GM19238 (cell line): ENCODE data around the gene YARS1.
A peak's percentile ranks its signal among the peaks of the same experiment; 100 is the strongest.

Experiments
- DNase-seq: peaks from one replicate; pipeline ENCODE4 v3.0.0; 2011; ENCODE audit warnings: low spot score; ENCODE audit not compliant: insufficient read length

The YARS1 gene

DNA sequence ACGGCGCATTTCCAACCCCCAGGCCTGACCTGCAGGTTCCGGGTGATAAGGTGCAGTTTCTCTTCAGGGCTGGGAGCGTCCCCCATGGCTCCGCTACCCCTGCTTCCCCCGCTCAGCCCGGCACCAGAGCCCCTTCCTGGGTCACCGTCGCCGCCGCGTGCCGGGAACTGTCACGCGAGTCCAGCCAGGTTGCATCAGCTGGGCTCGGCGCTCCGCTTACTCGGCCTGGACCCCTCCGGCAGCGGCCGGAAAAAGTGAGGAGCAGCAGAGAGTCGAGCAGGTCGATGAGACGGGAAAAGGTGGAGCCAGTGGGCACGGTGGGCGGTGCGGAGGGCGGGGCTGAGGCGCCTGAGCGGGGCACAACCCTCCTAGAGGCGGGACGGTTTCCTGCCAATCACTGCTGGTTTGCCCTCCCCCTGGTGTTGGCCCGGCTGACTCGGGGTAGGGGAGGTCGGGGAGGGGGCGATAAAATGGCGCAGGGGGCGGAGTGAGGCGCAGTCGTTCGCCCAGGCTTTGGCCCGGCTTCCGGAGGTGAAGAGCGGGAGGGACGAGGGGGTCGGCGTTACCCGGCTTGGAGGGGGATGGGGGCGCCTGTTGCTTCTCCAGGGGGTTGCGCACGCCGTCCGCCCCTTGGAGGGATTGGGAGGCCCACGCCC lies at the start of gene YARS1, which contains the start of gene S100PBP:
Gene YARS1 (minus strand): TSS at position 200 of the 656 bp plus-strand sequence. CDS start 114 bp downstream, at position 86.
Gene S100PBP (plus strand): TSS at position 495 of the 656 bp plus-strand sequence. CDS start 8,447 bp downstream, outside the sequence.
- DNase-seq, result peak; percentile 86

DNA sequence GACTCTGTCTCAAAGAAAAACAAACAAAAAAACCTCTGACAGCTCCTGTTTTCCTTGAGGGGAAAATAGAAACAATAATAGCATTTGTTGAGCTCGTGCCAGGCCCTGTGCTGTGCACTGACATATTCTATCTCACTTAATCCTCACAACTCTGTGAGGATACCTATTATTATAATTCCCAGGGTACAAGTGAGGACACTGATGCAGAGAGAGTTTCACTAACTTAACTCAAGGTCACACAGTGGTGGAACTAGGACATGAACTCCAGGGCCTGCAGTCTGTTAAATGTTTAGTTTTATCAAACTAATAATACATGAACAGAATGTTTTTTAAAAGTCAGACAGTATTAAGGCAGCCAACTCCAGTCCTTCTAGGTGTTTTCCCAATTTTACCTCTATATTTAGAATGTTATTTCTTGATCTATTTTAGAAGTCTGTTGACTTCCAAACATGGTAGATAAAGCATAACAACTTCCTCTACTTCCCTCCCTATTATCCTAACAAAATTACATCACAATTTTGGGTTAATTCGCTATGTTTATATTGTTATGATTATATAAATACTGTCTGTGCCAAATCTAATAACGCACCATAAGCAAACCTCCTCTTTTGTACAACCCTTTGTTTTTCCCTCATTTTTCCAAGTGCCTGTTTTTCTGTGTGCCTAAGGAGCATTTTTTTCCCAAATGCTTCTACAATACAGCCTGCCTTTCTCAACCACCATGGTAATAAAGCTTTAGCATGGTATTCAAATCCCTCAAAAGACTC lies 48.7 kb upstream of the YARS1 start:
- DNase-seq, result no peak

DNA sequence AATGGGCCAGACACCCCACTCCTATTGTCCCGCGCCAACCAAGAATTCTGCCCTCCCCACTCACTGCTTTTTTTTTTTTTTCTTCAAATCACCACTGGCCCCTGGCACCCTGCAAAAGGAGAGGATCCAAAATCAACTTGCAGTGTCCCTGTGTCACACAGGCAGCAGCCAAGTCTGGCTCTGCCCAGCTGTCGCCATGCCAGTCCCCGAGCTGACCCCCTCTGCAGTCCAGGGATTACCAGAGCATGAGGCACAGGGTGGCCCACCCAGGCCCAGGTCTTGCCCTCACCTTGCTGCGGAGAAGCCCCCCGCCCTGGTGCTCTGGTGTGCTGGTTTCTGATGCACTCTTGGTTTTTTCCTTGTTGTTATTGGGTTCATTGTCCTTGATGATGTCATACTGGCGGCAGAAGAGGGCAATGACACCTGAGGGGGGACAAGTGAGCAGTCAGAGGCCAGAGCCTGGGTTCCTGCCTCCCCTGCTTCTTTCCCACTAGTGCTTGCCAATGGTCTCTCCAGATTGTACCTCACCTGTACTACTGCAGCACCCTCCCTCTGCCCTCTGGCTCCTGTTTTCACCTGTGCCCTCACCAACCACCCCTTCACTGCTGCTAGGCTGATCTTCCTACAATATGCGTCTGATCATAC lies 47.3 kb upstream of the YARS1 start:
- DNase-seq, result no peak

DNA sequence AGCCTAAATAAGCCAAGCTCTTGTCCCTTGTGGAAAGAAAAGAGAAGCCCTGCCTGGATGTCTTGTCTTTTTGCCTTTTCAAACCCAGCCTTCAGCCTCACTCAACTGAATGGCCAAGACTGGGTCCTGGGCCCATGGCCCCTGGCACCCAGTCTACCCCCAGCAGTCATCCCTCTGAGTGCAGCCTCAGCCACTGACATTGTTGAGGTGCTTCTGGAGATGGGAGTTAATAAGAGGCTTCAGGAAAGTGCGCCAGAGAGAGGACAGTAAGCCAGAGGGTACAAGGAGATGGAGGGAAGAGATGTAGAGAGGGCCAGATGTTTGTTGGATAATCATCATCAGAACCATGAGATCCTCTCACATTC lies 46.7 kb upstream of the YARS1 start:
- no peak for DNase-seq

DNA sequence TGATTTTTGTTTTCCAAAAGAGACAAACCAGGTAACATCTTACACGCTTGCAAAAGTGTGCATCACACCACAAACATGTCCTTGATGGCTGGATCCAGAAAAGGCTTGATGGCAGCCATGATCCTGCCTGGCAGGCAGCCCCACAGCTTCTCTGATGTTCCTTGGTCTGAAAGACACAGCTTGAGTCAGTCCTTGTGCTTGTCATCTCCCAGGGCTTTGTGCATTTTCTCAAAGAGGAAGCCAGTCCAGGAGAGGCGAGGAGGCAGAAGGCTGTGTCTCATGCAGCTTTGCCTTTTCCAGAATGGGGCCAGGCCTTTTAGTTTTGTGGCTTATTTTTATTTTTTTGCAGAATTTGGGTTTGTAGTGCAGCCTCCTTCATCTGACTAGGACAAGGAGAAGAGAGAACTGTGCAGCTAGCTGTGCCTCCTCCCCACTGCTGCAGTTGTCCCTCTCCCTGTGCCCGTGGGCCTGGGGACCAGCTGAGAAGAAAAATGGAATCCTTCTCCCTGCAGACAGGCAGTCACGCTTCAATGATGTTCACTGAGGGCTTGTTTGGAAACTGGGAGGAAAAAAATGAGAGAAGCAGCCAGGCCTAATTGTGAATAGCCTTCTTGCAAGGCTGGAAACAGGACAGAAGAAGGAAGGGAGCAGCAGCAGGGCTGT lies 46.2 kb upstream of the YARS1 start:
- DNase-seq, result no peak

DNA sequence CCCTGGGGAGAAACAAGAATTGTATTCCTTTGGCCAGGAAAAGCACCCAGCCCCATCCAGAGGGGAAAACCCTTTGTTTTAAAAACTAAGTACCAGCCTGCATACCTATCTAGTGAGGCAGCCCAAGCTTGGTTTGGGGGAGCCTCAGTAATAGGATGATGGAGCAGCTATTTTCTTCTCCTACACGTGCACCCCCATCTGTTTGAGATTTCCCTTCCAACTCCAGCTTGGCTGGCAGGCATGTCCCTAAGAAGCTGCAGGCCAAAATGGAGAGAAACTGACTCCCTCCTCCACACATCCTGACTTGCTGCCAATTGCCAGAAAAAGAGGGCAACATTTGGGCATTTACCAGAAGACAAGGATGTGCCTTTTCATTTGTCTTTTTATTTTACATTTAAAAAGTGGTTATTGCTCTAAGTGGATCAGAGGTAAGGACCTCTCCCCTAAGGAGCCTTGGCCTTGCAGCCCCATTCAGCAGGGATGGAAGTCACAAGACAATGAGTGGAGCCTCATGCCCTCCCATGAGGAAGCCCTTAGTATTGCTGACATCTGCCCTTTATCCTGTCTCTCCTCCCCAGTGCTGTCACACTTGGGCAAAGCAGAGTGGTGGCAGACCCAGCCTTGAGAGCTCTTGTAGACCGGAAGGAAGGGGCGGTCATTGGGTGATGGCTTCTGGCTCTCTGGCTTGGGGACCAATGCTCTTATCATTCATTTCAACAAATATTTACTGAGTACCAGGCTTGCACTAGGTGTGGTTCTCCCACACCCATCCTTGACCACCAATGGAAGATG lies 44.9 kb upstream of the YARS1 start:
- no peak for DNase-seq

DNA sequence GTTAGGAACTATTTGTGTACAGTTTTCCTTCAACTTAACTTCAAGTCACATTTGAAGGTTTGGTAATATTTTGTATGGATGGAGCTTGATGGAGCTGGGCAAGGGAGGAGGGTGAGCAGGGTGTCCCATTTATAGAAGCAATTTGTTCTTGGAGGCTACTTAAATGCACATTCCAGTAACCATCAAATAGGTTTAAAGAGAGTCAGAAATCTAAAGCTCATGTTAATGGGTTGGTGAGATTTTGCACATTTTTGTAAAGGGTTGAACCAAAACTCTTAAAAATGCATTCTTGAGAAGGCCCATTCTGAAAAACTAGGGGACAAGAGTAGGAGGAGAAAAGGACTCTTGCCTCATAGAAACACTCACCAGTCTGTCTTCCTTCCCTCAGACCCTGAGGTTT lies 43.4 kb upstream of the YARS1 start:
- DNase-seq, result no peak

DNA sequence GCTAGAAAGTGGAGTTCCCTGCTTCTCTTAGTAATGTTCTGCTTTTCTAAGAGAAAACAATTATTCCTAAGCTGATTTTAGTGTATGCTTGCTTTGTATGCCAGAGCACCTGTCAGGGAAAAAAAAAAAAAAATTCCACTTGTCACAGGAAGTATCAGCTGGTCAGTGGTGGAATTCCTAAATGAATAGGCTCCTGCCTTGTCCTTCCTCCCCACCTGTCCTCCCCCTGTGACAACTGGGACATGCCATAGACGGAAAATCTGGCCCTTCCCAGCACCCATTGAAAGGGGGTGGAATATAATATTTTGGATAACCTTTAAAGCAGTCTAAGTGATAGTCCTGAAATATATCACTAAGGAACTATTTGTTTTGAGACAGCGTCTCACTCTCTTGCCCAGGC lies 42.8 kb upstream of the YARS1 start:
- DNase-seq, result no peak

DNA sequence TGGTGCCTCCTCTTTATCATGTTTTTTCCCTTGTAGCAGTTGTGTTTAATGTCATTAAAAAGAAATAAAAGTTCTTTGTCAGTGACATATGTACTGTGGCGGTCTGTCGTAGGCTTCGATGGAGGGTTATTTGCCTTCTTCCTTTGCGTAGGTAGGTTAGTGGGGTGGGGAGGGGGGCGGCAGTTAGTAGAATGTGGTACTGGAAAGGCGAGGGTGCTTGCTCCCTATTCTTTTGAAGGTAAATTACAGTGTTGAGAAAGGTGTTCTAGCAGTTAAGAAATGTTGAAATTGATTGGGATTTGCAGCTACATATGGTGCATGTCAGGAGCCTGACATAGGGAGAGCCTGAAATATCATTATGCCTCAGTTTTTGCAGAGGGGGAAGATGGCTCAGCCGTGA lies 41.6 kb upstream of the YARS1 start:
- DNase-seq, result no peak

DNA sequence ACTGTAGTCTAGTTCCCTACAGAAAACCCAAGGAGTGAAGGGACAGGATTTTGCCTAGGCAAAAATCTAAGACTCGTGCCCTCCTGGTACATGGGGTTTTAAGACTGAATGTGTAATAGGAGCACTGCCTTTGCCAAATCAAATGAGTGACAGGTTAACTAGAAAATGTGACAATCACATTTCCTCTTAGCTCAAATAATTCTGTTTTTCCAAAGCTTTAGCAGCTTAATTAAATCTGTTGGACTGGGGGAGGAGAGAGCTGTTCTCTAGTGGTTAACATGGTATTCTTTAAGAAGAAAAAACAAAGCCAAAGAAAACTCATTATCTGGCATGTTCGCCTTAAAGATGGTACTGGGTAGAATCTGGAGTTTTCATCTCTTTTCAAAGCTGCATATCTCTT lies 41.0 kb upstream of the YARS1 start:
- no peak for DNase-seq

DNA sequence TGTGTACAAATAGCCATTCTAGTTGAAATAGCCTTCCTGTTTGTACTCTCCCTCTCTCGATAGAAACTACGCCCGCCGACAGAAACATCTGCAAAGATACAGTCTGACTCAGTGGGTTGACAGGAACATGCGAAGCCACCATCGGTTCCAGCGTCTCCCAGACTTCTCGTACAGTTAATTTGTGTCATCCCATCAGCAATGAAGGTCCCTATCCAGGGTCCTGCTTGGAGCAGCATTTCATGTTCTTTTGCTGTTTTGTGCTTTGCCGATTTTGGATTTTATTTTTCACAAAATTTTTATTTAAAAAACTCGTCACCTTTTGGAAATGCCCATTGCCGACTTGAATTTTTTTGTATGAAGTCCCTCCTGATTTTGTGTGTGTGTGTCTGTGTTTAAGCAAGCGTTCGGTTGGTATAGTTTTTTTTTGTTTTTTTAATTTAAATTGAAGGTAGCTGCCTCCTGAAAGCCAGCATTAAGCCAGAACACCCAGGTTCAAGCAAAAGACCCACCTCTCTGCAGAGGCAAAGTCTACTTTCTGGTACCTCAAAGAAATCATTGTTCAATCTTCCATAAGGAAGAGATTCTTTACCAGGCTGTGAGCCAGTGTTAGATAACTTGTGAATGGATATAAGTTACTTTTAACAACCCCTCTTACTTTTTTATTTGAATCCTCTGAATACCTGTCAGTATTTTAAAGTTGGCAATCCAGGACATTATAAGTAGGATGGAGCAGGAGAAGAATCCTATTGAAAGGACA lies 38.9 kb upstream of the YARS1 start:
- no peak for DNase-seq

DNA sequence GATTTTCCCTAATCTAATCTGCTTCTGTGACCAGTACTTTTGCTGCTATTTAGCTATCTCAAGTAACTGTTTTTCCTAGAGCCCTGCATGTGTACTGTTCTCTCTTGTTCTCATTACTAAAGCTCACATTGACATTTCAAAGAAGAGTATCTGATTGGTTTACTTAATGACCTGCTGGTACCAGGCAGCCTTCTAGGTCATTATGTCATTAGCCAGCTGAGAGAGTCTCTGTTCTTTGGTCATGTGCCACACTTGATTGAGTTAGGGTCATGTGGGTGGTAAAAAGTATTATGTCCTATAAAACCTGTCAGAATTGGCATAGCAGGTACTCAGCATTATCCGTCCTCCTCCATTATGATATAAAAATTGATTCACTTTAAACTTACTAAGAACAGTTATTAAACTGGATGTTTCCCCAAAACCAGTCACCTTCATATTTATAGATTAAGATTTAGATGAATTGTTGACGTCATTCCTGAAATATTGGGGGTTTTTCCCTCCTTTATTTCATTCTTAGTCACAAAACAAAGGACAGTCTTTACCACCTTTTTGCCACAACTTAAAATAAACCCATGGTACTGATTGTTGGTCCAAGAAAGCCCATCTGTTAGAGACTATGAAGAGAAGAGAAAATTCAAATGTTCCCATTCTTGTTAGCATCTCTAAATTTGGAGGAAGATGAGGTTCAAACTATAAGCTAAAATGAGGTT lies 31.4 kb upstream of the YARS1 start:
- DNase-seq, result no peak

DNA sequence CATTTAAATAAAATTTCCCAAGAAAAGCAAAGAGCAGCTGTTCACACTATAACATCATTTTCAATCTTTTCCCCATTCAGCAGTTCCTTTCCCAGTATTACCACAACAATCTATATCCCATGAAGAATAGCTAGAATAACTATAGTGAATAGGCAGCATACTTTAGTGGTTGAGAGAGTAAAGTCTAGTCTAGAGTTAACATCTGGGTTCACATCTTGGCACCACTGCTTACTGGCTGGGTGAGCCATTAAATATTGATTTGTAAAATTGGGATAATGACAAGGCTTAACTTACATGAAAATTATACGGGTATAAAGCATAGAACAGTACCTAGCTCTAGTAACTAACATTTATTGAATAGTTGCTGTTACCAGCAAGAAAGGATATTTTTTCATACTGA lies 14.7 kb upstream of the YARS1 start:
- no peak for DNase-seq

DNA sequence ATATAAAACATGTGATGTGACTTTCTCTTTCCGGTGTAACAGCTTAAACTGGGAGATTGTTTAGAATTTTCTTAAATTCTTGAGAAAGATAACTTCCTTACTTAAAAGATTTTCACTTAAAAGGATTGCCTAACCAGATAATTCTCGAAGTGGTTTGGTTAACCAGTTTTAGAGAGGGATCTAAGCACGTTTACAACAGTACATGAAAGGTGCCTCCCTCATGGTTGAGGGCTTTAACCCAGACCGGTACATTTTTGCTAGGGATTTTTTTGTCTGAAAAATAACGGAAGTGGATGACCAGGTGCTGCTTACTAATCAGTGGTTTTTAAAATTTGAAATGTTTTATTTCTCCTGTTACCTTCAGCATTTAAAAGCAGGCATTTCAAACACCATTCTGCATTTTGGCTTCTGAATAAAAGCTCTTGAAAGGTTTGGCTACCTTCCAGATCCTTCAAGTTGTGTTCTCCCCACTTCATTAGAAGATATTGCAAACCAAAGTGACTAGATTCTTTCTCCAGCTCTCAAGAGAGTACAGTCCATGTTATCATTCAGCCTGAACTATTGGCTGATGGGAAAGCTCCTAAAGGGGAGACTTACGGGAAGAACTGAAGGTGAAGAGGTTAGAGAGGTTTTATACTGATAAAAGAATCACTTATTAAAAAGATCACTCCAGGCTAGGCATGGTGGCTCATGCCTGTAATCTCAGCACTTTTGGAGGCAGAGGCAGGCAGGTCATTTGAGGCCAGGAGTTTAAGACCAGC lies 13.1 kb upstream of the YARS1 start:
- DNase-seq, result no peak

DNA sequence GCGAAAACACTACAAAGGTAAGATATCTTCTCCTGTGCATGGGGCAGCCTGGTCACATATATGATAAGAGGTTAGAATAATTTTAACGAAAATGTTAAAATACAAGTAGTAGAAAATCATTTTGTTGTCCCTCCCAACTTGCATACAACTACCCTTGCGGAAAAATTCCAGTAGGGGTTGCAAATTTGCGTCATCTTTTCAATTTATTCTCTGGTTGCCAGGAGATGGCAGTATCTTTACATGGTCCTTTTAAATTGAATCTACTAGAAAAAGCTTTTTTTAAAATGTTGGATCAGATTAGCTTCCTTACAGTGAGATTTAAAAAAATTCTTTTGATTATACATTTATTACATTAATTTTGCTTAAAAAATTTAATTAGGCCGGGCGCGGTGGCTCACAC lies 11.2 kb upstream of the YARS1 start:
- no peak for DNase-seq

DNA sequence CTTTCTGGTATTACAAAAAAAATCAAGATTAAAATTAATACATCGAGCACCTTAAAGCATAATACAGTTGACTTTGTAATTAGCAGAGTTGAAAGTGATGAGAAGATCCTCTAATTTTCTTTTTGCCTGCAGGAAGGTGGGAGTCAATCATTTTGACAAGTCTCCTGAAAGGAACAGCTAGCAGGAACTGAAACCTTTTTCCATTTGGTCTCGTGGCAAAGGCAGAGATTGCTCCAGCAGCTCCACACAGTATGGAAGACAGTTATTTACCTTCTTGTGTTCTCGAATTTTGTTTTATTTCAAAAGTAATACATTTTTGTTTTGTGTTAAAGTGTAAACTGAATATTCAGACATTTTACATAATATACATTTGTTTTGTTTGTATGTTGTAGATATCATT lies 8.0 kb upstream of the YARS1 start:
- no peak for DNase-seq

DNA sequence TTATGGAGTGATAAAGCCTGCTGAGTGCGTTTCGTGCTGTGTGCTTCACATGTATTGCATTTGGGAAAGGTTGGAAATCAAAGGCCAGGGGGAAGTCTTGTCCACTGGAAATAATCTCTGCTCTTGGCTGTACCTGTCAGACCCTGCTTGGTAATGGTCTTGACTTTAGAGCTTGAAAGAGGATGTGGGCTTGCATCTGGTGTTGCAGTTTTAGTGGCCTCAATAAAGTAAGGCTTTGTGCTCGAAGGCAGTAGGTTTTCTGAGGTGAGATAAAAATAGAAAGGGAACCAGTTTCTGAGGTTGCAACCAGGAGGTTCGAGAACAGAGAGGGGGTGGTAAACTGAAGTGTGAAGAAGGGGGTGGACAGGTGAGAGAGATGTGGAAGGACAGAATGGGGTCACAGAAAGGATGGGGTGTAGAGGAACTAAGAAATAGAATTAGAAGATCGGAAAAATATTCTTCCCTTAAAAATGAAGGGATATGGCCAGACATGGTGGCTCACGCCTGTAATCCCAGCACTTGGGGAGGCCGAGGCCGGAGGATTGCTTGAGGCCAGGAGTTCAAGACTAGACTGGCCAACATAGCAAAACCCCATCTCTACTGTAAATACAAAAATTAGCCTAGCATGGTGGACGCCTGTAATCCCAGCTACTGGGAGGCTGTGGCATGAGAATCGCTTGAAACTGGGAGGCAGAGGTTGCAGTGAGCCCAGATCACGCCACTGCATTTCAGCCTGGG lies 1.8 kb upstream of the YARS1 start:
- DNase-seq, result peak; percentile 48
